GM18511 (cell line): Measurements from ENCODE around the gene CDH22.
A peak's percentile ranks its signal among the peaks of the same experiment; 100 is the strongest.

Experiments
- ATAC-seq: cut with Tn5 transposase; IDR thresholded peaks from one replicate; pipeline ENCODE4 v1.9.1; 2021; ENCODE audit warnings: mild to moderate bottlenecking, moderate library complexity; ENCODE audit not compliant: unreplicated experiment

The CDH22 gene

DNA sequence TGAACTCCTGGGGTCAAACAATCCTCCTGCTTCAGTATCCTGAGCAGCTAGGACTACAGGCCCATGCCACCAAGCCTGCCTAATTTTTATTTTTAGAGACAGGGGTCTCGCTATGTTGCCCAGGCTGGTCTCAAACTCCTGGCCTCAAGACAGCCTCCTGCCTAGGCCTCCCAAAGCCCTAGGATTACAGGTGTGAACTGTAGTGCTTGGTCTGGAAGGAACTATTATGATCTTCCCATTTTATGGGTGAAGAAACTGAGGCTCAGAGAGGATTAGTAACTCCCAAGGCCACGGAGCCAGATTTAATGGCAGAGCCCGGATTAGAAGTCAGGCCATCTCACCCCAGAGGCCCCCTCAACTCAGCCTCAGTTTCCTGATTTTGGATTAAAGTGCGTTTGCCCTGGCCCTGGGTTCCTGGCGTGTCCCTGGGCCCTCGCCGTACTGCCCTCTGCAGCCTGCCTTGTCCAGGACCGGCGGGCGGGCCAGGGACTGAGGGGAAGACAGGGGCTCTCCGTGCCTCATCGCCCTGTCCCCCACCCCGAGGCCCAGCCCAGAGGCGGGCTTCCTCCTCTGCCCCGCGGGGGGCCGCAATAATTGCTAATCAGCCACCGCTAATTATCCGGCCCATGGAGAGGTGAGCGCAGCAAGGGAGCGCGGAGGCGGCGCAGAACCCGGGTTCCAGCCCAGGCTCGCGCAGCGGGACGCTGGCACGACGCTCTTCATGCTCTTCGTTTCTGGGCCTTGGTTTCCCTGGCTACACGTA, 155.3 kb downstream of the CDH22 start:
- ATAC-seq, result no peak

DNA sequence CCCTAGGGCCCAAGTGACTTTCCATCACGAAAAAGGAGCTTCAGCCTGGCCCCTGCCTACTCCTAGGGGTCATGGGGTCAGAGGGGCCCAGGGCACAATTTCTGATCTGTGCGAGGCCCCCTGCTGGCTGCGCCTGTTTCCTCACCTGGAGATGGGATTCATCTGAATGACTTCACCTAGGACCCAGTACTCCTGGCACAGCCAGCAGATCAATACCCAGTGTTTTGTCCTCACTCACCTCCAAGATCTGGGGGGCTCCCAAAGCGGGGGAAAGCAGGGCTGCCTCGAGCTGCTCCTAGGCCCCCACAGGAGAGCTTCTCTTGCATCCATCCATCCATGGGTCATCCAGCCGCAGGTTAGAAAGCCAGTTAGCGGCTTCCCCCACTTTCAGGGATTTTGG, 156.4 kb downstream of the CDH22 start:
- ATAC-seq, result no peak

GRCh38 chr20:46150943-46151342, 157.4 kb downstream of the CDH22 start:
- ATAC-seq, result no peak

GRCh38 chr20:46148313-46149208, 159.7 kb downstream of the CDH22 start:
- no peak for ATAC-seq

GRCh38 chr20:46145713-46146112, 162.6 kb downstream of the CDH22 start:
- no peak for ATAC-seq

DNA sequence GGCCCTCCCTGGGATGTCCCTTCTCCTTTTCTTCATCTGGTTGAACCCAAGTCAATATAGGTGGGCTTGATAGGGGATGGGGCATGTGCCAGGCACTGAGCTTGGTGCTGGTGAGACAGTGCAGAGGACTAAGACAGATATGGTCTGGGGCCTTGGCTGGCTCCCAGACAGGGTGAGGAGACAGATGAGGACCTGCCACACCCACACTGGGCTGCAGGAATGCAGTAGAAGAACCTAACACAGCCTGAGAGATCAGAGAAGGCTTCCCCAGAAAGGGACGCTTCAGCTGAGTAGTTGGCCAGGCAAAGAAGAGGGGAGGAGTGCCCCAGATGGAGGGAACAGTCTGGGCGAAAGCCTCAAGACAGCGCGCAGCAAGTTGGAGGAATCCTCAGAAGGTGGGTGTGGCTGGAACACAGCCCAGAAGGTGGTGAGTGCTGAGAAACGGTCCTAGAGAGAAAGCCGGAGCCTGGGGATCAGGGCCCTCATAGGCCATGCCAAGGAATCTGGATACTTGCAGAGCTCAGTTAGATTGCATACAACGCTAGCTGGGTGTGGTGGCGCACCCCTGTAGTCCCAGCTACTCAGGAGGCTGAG, 163.8 kb downstream of the CDH22 start:
- ATAC-seq, result no peak

DNA sequence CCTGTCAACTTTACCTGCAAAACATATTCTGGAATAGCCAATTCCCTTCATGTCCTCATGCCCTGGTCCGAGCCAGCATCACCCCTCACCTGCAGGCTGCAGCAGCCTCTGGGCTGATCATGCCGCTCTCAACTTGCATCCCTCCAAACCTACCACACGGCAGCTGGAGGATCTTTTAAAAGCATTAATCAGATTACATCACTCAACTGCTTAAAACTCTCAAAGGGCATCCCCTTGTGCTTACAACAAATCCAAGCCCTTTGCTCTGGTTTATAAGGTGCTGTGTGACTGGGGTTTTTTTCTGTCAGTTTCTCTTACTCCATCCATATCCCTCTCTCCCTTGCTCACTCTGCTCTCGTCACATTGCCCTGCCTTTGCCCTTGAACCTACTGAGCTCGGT, 166.2 kb downstream of the CDH22 start:
- no peak for ATAC-seq

GRCh38 chr20:46139908-46140482, 168.3 kb downstream of the CDH22 start:
- no peak for ATAC-seq

- no peak for ATAC-seq
These were observed 168.9 kb downstream of the CDH22 start for GRCh38 chr20:46139266-46139889.

DNA sequence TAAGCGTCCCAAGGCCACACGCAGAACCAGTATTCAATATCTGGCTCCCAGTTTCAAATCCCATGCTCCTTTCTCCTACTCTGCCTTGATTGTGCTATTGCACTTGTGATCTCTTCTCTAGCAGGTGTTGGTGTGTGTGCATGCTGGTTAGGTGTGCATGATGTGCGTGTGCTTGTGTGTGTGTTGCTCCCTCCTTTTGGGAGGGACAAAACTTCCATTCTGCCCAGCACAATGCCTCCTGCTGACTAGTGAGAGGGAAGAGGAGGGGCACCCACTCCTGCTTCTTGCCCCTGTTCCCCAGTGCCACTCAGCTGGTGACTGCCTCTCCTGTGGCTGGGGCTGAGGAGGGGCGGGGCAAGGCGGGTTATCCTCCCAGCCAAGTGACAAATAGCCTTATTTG, 170.5 kb downstream of the CDH22 start:
- no peak for ATAC-seq

DNA sequence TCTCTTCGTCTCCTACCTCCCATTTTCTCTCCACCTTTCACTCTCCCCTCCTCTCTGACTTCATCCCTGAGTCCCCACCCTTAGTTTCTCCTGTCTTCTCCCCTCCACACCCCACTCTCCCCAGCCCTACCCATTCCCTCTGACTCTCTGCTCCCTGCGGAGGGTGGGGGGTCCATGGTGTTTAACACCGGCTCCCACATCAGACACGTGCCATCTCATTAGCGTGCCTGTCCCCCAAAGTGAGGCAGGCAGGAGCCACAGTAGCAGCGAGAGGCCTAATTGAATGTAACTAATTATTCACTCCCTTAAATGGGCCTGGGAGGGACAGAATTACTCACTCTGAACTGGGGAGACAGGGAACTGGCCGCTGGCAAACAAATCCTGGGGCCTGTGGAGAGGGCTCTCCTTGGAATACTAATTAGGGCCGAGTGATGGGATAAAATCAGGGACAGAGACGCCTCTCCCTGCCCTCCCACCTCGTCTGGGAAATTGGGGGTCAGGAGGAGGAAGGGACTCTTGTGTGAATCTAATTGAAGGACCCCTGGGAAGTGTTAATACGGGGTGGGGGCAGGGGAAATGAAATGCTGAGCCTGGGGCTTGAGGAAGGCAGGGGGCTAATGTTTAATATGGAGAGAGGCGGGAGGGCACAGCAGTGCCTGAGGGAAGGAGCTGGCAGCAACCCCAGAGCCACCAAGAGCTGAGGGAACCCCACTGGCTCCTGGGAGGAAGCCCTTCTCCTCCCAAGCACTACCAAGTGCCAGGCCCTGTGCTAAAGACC, 172.3 kb downstream of the CDH22 start:
- no peak for ATAC-seq

GRCh38 chr20:46134716-46135115, 173.6 kb downstream of the CDH22 start:
- no peak for ATAC-seq

DNA sequence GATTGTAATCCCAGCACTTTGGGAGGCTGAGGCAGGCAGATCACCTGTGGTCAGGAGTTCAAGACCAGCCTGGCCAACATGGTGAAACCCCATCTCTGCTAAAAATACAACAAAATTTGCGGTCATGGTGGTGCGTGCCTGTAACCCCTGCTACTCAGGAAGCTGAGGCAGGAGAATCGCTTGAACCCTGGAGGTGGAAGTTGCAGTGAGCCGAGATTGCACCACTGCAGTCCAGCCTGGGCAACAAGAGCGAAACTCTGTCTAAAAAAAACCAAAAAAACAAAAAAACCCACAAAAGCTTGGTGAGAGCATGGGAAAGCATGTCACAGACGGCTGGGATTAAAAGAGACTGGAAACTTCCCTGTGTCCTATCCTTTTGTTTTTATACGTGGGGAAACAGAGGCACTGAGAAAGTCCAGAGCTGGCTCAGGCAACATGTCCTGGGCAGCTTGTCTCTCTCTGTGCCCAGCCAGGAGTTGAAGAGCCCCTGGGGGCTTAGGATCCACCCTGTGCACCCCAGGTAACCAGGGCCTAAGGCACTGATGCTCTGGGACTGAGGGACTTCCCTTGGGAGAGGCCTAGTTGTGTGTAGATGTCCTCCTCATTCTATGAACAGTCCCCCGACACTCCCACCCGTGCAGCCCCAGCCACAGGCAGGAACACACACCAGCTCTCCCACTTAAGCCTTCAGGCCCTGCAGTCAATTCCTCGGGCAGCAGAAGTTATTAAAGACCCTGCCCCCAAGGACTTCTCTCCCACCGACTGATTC, 174.2 kb downstream of the CDH22 start:
- ATAC-seq, result no peak

- peak; percentile 70 for ATAC-seq
These were observed 175.6 kb downstream of the CDH22 start for GRCh38 chr20:46132705-46133120.

- ATAC-seq, result no peak
These were observed 176.9 kb downstream of the CDH22 start for GRCh38 chr20:46131396-46131795.

GRCh38 chr20:46130534-46130933, 177.8 kb downstream of the CDH22 start:
- ATAC-seq, result no peak

DNA sequence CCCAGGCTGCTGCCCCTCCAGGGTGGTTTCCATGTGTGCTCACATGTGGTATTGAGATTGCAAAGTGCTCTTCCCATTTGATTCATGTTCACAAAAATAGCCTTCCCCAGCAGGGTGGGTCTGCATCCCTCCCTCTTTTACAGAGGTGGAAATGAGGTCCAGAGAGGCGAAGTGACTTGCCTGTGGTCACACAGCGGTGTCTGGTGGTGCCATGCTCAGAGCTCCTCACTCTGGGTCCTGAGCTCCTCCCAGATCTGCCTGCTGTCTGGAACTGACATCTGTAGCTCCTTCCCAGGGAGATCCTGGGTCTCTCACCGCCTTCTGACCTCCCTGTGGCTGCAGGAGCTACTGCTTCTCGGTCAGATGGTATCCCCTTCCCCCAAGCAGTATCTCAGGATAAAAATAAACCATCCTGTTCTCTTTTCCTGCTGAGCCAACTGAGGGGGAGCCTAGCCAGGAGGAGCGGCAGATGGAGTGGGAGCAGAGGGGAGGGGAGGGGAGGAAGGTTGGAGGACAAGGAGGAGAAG, 178.3 kb downstream of the CDH22 start:
- ATAC-seq, result no peak

- no peak for ATAC-seq
These were observed 179.8 kb downstream of the CDH22 start for GRCh38 chr20:46128310-46129151.
